22Rv1 (cell line): ENCODE results near the gene SLC44A5.

Experiments
- CTCF ChIP-seq: fragments of 450-650 bp; IDR thresholded peaks from 2 replicates; pipeline ENCODE4 v1.5.1; 2017; ENCODE audit warnings: mild to moderate bottlenecking
- ZFX ChIP-seq: fragments of 450-650 bp; IDR thresholded peaks from 2 replicates; pipeline ENCODE4 v1.6.1; 2017; ENCODE audit warnings: antibody characterized with exemption, borderline replicate concordance

- TF ChIP-seq ZFX = no peak
- TF ChIP-seq CTCF = no peak
These were observed 373.6 kb downstream of the SLC44A5 start for GRCh38 chr1:75237316-75237715.
